A549 (cell line): ENCODE measurements around the gene FNIP2. TPM values are rescaled to one million over a fixed set of nuclear protein-coding genes. Genes with fewer than 3 reads are reported as not detected.

Experiments
- ATAC-seq, 2 experiments: fragments of 200-7000 bp in 1 of 2; fragments of >200 bp in 1 of 2; cut with Nextera tagmentation in 1 of 2; cut with Tn5 transposase in 1 of 2; 3 replicates each; pipeline versions ENCODE4 v1.8.0 to v1.9.1; 2018 to 2020; ENCODE audit warnings: mild to moderate bottlenecking in 1 of 2, moderate library complexity in 1 of 2
- CTCF ChIA-PET: fragments of 300-600 bp; sonication (Branson Sonifier 250); formaldehyde crosslinking; extraction: SDS; loops from one replicate; lab custom pipeline; 2021; ENCODE audit warnings: antibody characterized with exemption, inconsistent platforms; lab: Yijun Ruan, JAX
- POLR2A ChIA-PET: fragments of 350-600 bp; formaldehyde crosslinking; extraction: SDS; loops from one replicate; lab custom pipeline; 2021; ENCODE audit warnings: antibody characterized with exemption, inconsistent platforms; lab: Yijun Ruan, JAX
- DNase-seq, 2 experiments: peaks; one replicate each; pipeline versions ENCODE4 v3.0.0 to v3.0.0-alpha.2; 2011 to 2016; ENCODE audit warnings: low read depth in 1 of 2, low spot score in 1 of 2
- FAIRE-seq: peaks from 2 replicates; lab custom pipeline; 2011; peaks lifted over from hg19 to GRCh38; lab: Jason Lieb, UNC
- H3K27ac ChIP-seq, 2 experiments: fragments of >200 bp; sonication (Bioruptor Twin); formaldehyde crosslinking; 3 replicates each; pipeline ENCODE4 v1.5.1; 2016 to 2017
- H3K4me1 ChIP-seq: fragments of >200 bp; sonication (Bioruptor Twin); formaldehyde crosslinking; 3 replicates; pipeline ENCODE4 v1.6.1; 2016
- H3K4me2 ChIP-seq: fragments of >200 bp; sonication (Bioruptor Twin); formaldehyde crosslinking; 3 replicates; pipeline ENCODE4 v1.6.1; 2016
- H3K4me3 ChIP-seq: fragments of >200 bp; sonication (Bioruptor Twin); formaldehyde crosslinking; 3 replicates; pipeline ENCODE4 v1.5.1; 2016
- H3K9me3 ChIP-seq: fragments of >200 bp; sonication (Bioruptor Twin); formaldehyde crosslinking; 3 replicates; pipeline ENCODE4 v1.6.1; 2016
- ATOH8 ChIP-seq: fragments of 250-450 bp; sonication (Bioruptor Pico); IDR thresholded peaks from 2 replicates; pipeline ENCODE4 v1.5.0; 2020; ENCODE audit warnings: low read depth, mild to moderate bottlenecking, moderate library complexity
- CBX2 ChIP-seq: fragments of 200-600 bp; sonication (generic); IDR thresholded peaks from 2 replicates; pipeline ENCODE4 v1.6.1; 2016; ENCODE audit warnings: low read depth, mild to moderate bottlenecking, borderline replicate concordance
- CHD2 ChIP-seq: fragments of 150-350 bp; IDR thresholded peaks from 2 replicates; pipeline ENCODE4 v1.6.1; 2014; ENCODE audit warnings: low read length; ENCODE audit not compliant: partially characterized antibody
- CTCF ChIP-seq: fragments of >200 bp; sonication (Bioruptor Twin); formaldehyde crosslinking; IDR thresholded peaks from 3 replicates; pipeline ENCODE4 v1.5.1; 2016
- E2F6 ChIP-seq: IDR thresholded peaks from 2 replicates; pipeline ENCODE4 v1.6.1; 2012; ENCODE audit warnings: low read depth, borderline replicate concordance
- EHMT2 ChIP-seq: fragments of 200-600 bp; sonication (generic); IDR thresholded peaks from 2 replicates; pipeline ENCODE4 v1.6.1; 2016; ENCODE audit warnings: antibody characterized with exemption, low read depth, mild to moderate bottlenecking, moderate library complexity
- ELK1 ChIP-seq: fragments of 150-350 bp; IDR thresholded peaks from 2 replicates; pipeline ENCODE4 v1.6.1; 2014; ENCODE audit warnings: low read depth, mild to moderate bottlenecking, low read length
- ESRRA ChIP-seq: fragments of 150-350 bp; IDR thresholded peaks from 2 replicates; pipeline ENCODE4 v1.6.1; 2014; ENCODE audit warnings: mild to moderate bottlenecking, low read length, borderline replicate concordance
- HDAC2 ChIP-seq: fragments of 200-600 bp; sonication (generic); IDR thresholded peaks from 2 replicates; pipeline ENCODE4 v1.6.1; 2016
- HES2 ChIP-seq: fragments of >200 bp; sonication (Bioruptor Twin); formaldehyde crosslinking; IDR thresholded peaks from 2 replicates; pipeline ENCODE4 v1.6.1; 2016
- HEYL ChIP-seq: fragments of 250-450 bp; sonication (Bioruptor Pico); IDR thresholded peaks from 2 replicates; pipeline ENCODE4 v1.8.0; 2021; ENCODE audit warnings: mild to moderate bottlenecking, moderate library complexity
- HMGXB4 ChIP-seq: fragments of 250-450 bp; sonication (Bioruptor Pico); IDR thresholded peaks from 2 replicates; pipeline ENCODE4 v1.5.0; 2021; ENCODE audit warnings: mild to moderate bottlenecking, moderate library complexity, borderline replicate concordance
- HOXA7 ChIP-seq: fragments of 250-450 bp; sonication (Bioruptor Pico); IDR thresholded peaks from 2 replicates; pipeline ENCODE4 v1.5.0; 2020; ENCODE audit warnings: mild to moderate bottlenecking, moderate library complexity
- HOXB5 ChIP-seq: fragments of 250-450 bp; sonication (Bioruptor Pico); IDR thresholded peaks from 2 replicates; pipeline ENCODE4 v1.5.0; 2020; ENCODE audit warnings: mild to moderate bottlenecking, moderate library complexity
- JUN ChIP-seq, 2 experiments: fragments of >200 bp; sonication (Bioruptor Twin); formaldehyde crosslinking; IDR thresholded peaks; 2 replicates in 1 of 2; 3 replicates in 1 of 2; pipeline ENCODE4 v1.6.1; 2016 to 2017
- KDM5A ChIP-seq: fragments of 200-600 bp; sonication (generic); IDR thresholded peaks from 2 replicates; pipeline ENCODE4 v1.6.1; 2016; ENCODE audit warnings: antibody characterized with exemption, mild to moderate bottlenecking
- MAFK ChIP-seq: fragments of 450-650 bp; IDR thresholded peaks from 2 replicates; pipeline ENCODE4 v1.6.1; 2014; ENCODE audit not compliant: partially characterized antibody
- MAX ChIP-seq: IDR thresholded peaks from 2 replicates; pipeline ENCODE4 v1.6.1; 2012
- MAZ ChIP-seq: fragments of 150-350 bp; IDR thresholded peaks from 2 replicates; pipeline ENCODE4 v1.6.1; 2014; ENCODE audit warnings: antibody characterized with exemption, low read depth, low read length, borderline replicate concordance
- NFE2L2 ChIP-seq: fragments of 150-350 bp; conservative IDR thresholded peaks from 2 replicates; pipeline ENCODE4 v1.6.1; 2014; ENCODE audit warnings: low read length
- POLR2A ChIP-seq: IDR thresholded peaks from 2 replicates; pipeline ENCODE4 v1.6.1; 2012; ENCODE audit warnings: mild to moderate bottlenecking, low read length
- POLR2AphosphoS2 ChIP-seq: conservative IDR thresholded peaks from 2 replicates; pipeline ENCODE4 v1.6.1; 2012; ENCODE audit warnings: low read length, improper control_type of control experiment, inconsistent platforms
- RCOR1 ChIP-seq: fragments of 150-350 bp; IDR thresholded peaks from 2 replicates; pipeline ENCODE4 v1.6.1; 2014; ENCODE audit warnings: antibody characterized with exemption, low read length, low read depth
- TFCP2L1 ChIP-seq: fragments of 250-450 bp; sonication (Bioruptor Pico); IDR thresholded peaks from 2 replicates; pipeline ENCODE4 v1.5.0; 2021; ENCODE audit warnings: mild to moderate bottlenecking
- TP53 ChIP-seq: fragments of 250-450 bp; sonication (Bioruptor Pico); IDR thresholded peaks from 2 replicates; pipeline ENCODE4 v1.5.0; 2021; ENCODE audit warnings: mild to moderate bottlenecking, moderate library complexity
- ZC3H11A ChIP-seq: fragments of 450-650 bp; IDR thresholded peaks from 2 replicates; pipeline ENCODE4 v1.6.1; 2014; ENCODE audit warnings: antibody characterized with exemption, mild to moderate bottlenecking
- WGBS: methylation state at CpG from one replicate; pipeline ENCODE4 v1.1.6; 2017; ENCODE audit errors: missing lambda C conversion rate; 5-methylcytosine and 5-hydroxymethylcytosine counted together
- polyA plus RNA-seq, 4 experiments: library from polyadenylated mRNA; depleted of rRNA in 3 of 4; stranded (reverse); fragments of >200 nt; fragmentation: RNase III in 1 of 4; extraction: RNeasy Plus Mini Kit Qiagen cat#74134 plus additional on column Dnase treatment in 1 of 4; gene quantifications; 2 replicates in 3 of 4; 3 replicates in 1 of 4; pipeline ENCODE4 v1.2.3, GENCODE V29; 2011 to 2017

Gene FNIP2
- polyA plus RNA-seq, 2 of the 4 experiments (the other 2 are of a cell fraction) = 2.0 to 2.5 TPM

GRCh38 chr4:158860856-158861255 lies 92.0 kb downstream of the FNIP2 start:
- Histone ChIP-seq H3K4me1 (peaks cover 31% of the 10 kb centered on the region; the same call in 2 of the 3 replicates), H3K4me3 (no peak overlapping the region), H3K27ac (no peak overlapping the region), H3K9me3 (no peaks in the 10 kb centered on the region), H3K4me2 (no peak overlapping the region)
- CTCF ChIA-PET = interaction anchor here (0.7 to 1.2 kb wide), 3 partner anchors 135 to 343 kb away, joined by 3 to 4 read pairs (median 3); no protein-coding TSS in a partner anchor
- FAIRE-seq (no peak), DNase-seq (no peak), ATAC-seq (no peak)
- 88% methylated on average over 5 of the region's 5 CpGs for WGBS
- POLR2A ChIA-PET = no interaction called here
- TF ChIP-seq MAX (no peak), TP53 (CRISPR knock-in tag) (no peak), POLR2AphosphoS2 (no peak), E2F6 (no peak), EHMT2 (no peak), HMGXB4 (CRISPR knock-in tag) (no peak), HOXB5 (CRISPR knock-in tag) (no peak), NFE2L2 (no peak)

GRCh38 chr4:158861281-158861680 lies 92.5 kb downstream of the FNIP2 start:
- peaks cover 31% of the 10 kb centered on the region; the same call in 2 of the 3 replicates for H3K4me1 ChIP-seq
- H3K27ac ChIP-seq = no peak overlapping the region
- POLR2A ChIA-PET = no interaction called here
- DNase-seq (no peak), FAIRE-seq (no peak), ATAC-seq (no peak)
- H3K4me2 ChIP-seq = no peak overlapping the region
- TF ChIP-seq RCOR1 (no peak), POLR2AphosphoS2 (no peak), HEYL (CRISPR knock-in tag) (no peak), HES2 (no peak), MAFK (no peak), HOXB5 (CRISPR knock-in tag) (no peak), ELK1 (no peak), CBX2 (no peak), KDM5A (no peak), MAZ (no peak), CTCF (no peak), ZC3H11A (no peak), JUN (IDR thresholded peaks at IDR 0.05) (no peak), TFCP2L1 (CRISPR knock-in tag) (no peak), HOXA7 (CRISPR knock-in tag) (no peak), ATOH8 (CRISPR knock-in tag) (no peak), CHD2 (no peak), ESRRA (no peak), HDAC2 (no peak), POLR2A (no peak)
- no peak overlapping the region for H3K4me3 ChIP-seq
- 92% methylated on average over 3 of the region's 3 CpGs for WGBS
- CTCF ChIA-PET = interaction anchor here (0.5 to 1.2 kb wide), 4 partner anchors 201 to 342 kb away, joined by 3 to 4 read pairs (median 4); no protein-coding TSS in a partner anchor
- no peaks in the 10 kb centered on the region for H3K9me3 ChIP-seq
